Endodermal cell (in vitro differentiated cells): ENCODE data around the gene TNFSF18. TPM values are rescaled to one million over a fixed set of nuclear protein-coding genes. Genes with fewer than 3 reads are reported as not detected.

Experiments used
- DNase-seq: peaks from one replicate; pipeline ENCODE4 v3.0.0-alpha.2; 2017
- H3K27ac ChIP-seq: 2 replicates; pipeline ENCODE4 v1.5.1; 2013; ENCODE audit warnings: mild to moderate bottlenecking, low read depth, low read length, moderate library complexity
- H3K27me3 ChIP-seq: 2 replicates; pipeline ENCODE4 v1.6.1; 2013; ENCODE audit warnings: mild to moderate bottlenecking, low read length, moderate library complexity; ENCODE audit not compliant: insufficient read depth, control insufficient read depth, poor library complexity, severe bottlenecking
- H3K36me3 ChIP-seq: 2 replicates; pipeline ENCODE4 v1.7.0; 2013; ENCODE audit warnings: mild to moderate bottlenecking, low read length, moderate library complexity; ENCODE audit not compliant: control insufficient read depth, insufficient read depth
- H3K4me1 ChIP-seq: one replicate; pipeline ENCODE4 v1.7.0; 2013; ENCODE audit warnings: low read length; ENCODE audit not compliant: control insufficient read depth, insufficient read depth
- H3K4me3 ChIP-seq: 2 replicates; pipeline ENCODE4 v1.5.1; 2013; ENCODE audit warnings: mild to moderate bottlenecking, low read length, moderate library complexity
- H3K9ac ChIP-seq: 2 replicates; pipeline ENCODE4 v1.6.1; 2013; ENCODE audit warnings: mild to moderate bottlenecking, low read length, moderate library complexity; ENCODE audit not compliant: poor library complexity, severe bottlenecking; ENCODE audit errors: extremely low read depth
- H3K9me3 ChIP-seq: 2 replicates; pipeline ENCODE4 v1.6.1; 2013; ENCODE audit warnings: mild to moderate bottlenecking, low read length, moderate library complexity; ENCODE audit not compliant: control insufficient read depth
- H3K27ac Mint-ChIP-seq: 2 replicates; pipeline ENCODE4 v1.8.0; 2020; ENCODE audit warnings: mixed read lengths
- H3K27me3 Mint-ChIP-seq: 2 replicates; pipeline ENCODE4 v1.8.0; 2021; ENCODE audit warnings: mild to moderate bottlenecking, mixed read lengths; ENCODE audit not compliant: insufficient read depth
- H3K36me3 Mint-ChIP-seq: 2 replicates; pipeline ENCODE4 v1.8.0; 2020; ENCODE audit warnings: low read depth, mixed read lengths
- H3K4me1 Mint-ChIP-seq: 2 replicates; pipeline ENCODE4 v1.8.0; 2020; ENCODE audit warnings: mixed read lengths
- H3K4me3 Mint-ChIP-seq: 2 replicates; pipeline ENCODE4 v1.8.0; 2020; ENCODE audit warnings: mild to moderate bottlenecking, moderate library complexity, mixed read lengths
- H3K9me3 Mint-ChIP-seq: 2 replicates; pipeline ENCODE4 v1.8.0; 2020; ENCODE audit warnings: mild to moderate bottlenecking, mixed read lengths
- WGBS, 2 experiments: methylation state at CpG; one replicate each; pipeline versions ENCODE4 v1.1.5 to v1.1.7; 2013; ENCODE audit warnings: missing lambda C conversion rate in 2 of 2, mixed read lengths in 1 of 2; ENCODE audit not compliant: insufficient coverage in 1 of 2, insufficient read length in 1 of 2; 5-methylcytosine and 5-hydroxymethylcytosine counted together
- long read RNA-seq, 4 experiments: library from polyadenylated mRNA in 2 of 4; library from RNA in 1 of 4; library from capped mRNA in 1 of 4; stranded (forward) in 3 of 4; unstranded in 1 of 4; transcript quantifications; one replicate each; pipeline ENCODE4 v2.0.0, GENCODE V29; 2020 to 2021; ENCODE audit warnings: inconsistent platforms in 1 of 4
- polyA plus RNA-seq, 2 experiments: library from polyadenylated mRNA; stranded (reverse); fragments of 50-300 nt; gene quantifications; one replicate each; pipeline ENCODE4 v1.2.3, GENCODE V29; 2013
- total RNA-seq, 2 donors: library from RNA; stranded (reverse); fragmentation: NEBNext Ultra II Directional in 1 of 2; extraction: Animal tissue kit (Norgen Biotek cat#: 25700) in 1 of 2; gene quantifications; 2 replicates in 1 of 2; 3 replicates in 1 of 2; pipeline ENCODE4 v1.2.1, GENCODE V29; 2021
- TF ChIP-seq, protein P1 (sequence below): fragments of 200-600 bp; sonication (generic); conservative IDR thresholded peaks from 2 replicates; pipeline ENCODE4 v1.5.0; 2021; ENCODE audit warnings: antibody characterized with exemption, mild to moderate bottlenecking

TNFSF18 gene, protein sequence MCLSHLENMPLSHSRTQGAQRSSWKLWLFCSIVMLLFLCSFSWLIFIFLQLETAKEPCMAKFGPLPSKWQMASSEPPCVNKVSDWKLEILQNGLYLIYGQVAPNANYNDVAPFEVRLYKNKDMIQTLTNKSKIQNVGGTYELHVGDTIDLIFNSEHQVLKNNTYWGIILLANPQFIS
- total RNA-seq: not detected
- not detected for polyA plus RNA-seq (2013, experiment 1 of 2)
- polyA plus RNA-seq (2013, experiment 2 of 2): not detected
- long read RNA-seq, experiment 1: 0 reads
- long read RNA-seq, experiment 2: 0 reads
- long read RNA-seq, experiment 3: 0 reads
- long read RNA-seq, experiment 4: 0 reads

DNA sequence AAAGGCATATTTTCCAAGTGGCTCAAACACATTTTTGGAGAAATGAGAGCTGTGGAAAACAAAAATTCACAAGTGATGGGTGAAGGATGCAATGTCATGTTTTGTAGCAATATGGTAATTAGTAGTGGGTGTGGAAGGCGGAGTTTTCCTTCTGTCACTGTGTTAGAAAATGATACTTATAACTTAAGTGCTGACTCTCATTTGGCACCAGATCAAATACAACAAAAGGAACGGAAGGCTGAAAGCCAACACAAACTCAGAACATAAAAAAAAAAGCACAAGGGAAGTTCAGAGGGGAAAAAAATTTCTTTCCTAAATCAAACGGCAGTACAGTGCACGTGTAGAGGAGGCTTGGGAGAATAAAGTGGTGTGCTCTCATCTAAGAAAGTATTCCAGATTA lies at the start of gene TNFSF18:
TSS of gene TNFSF18 (minus strand) at position 77 of the 400 bp plus-strand sequence. CDS start at position 32, 45 bp downstream.
- Mint-ChIP-seq H3K9me3 (no peaks in the 10 kb centered on the region), H3K27ac (no peak within 1 kb of the TSS), H3K4me3 (no peak within 1 kb of the TSS), H3K36me3 (no peaks in the 10 kb centered on the region), H3K27me3 (no peaks in the 10 kb centered on the region), H3K4me1 (peaks cover 1% of the 10 kb centered on the region)
- no peak within 1 kb of the TSS for H3K27ac ChIP-seq
- 93% methylated on average over 2 of the region's 4 CpGs; no CpG with 5 or more reads in 1 of the 2 experiments for WGBS, 2 experiments
- no peaks in the 10 kb centered on the region for H3K9me3 ChIP-seq
- TF ChIP-seq, protein P1, sequence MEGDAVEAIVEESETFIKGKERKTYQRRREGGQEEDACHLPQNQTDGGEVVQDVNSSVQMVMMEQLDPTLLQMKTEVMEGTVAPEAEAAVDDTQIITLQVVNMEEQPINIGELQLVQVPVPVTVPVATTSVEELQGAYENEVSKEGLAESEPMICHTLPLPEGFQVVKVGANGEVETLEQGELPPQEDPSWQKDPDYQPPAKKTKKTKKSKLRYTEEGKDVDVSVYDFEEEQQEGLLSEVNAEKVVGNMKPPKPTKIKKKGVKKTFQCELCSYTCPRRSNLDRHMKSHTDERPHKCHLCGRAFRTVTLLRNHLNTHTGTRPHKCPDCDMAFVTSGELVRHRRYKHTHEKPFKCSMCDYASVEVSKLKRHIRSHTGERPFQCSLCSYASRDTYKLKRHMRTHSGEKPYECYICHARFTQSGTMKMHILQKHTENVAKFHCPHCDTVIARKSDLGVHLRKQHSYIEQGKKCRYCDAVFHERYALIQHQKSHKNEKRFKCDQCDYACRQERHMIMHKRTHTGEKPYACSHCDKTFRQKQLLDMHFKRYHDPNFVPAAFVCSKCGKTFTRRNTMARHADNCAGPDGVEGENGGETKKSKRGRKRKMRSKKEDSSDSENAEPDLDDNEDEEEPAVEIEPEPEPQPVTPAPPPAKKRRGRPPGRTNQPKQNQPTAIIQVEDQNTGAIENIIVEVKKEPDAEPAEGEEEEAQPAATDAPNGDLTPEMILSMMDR: no peak
- no peak within 1 kb of the TSS for H3K9ac ChIP-seq
- H3K4me1 ChIP-seq: peaks cover 10% of the 10 kb centered on the region
- DNase-seq: no peak
- H3K4me3 ChIP-seq: no peak within 1 kb of the TSS
- H3K36me3 ChIP-seq: no peaks in the 10 kb centered on the region
- H3K27me3 ChIP-seq: no peaks in the 10 kb centered on the region

DNA sequence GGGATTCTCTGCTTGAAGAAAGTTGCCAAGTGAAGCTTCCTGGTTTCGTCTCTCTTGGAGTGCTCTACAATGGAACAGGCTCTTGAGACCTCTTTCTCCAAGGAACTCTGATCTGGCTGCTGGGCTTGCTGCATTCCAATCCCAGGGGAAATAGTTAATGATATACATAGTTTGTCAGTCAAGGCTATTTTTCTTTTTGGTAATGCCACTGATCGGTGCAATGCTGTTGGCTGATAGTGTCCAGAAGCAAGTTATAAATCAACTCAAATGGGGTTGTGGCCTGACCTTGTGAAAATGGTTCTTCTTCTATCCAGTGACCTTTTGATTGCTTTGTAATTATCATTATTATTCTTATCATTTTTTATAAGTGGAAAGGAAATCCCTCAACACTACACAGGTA lies 48.4 kb upstream of the TNFSF18 start:
- Histone ChIP-seq H3K36me3 (no peaks in the 10 kb centered on the region), H3K9me3 (peaks cover 13% of the 10 kb centered on the region), H3K4me1 (no peaks in the 10 kb centered on the region), H3K27ac (no peak overlapping the region), H3K27me3 (no peaks in the 10 kb centered on the region), H3K9ac (no peak overlapping the region), H3K4me3 (no peak overlapping the region)
- TF ChIP-seq, protein P1: no peak
- Mint-ChIP-seq H3K4me1 (no peaks in the 10 kb centered on the region), H3K27ac (no peak overlapping the region), H3K36me3 (no peaks in the 10 kb centered on the region), H3K9me3 (peaks cover 16% of the 10 kb centered on the region), H3K4me3 (no peak overlapping the region), H3K27me3 (no peaks in the 10 kb centered on the region)
- 94 to 100% methylated on average over 2 of the region's 2 CpGs for WGBS, 2 experiments
- no peak for DNase-seq

DNA sequence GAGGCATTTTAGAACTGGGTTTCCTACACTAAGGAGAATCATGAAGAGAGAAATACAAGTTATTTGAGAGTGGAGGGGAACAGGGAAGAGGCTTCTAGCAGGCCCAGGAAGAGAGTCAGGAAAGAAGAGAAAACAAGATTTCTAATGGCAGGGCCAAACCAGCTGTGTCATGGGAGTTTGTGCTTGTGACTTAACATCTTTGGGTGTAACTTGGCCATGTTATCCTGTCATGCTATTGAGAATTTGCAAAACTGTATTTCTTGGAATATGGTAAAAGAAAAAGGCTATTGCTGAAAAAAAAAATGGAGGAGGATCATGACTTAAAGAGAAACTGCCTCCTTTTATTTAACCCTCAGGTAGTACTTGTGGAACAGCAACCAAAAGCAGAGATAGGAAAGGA lies 47.4 kb upstream of the TNFSF18 start:
- Histone ChIP-seq H3K4me3 (no peak overlapping the region), H3K4me1 (no peaks in the 10 kb centered on the region), H3K9me3 (peaks cover 6% of the 10 kb centered on the region), H3K27me3 (no peaks in the 10 kb centered on the region), H3K36me3 (no peaks in the 10 kb centered on the region), H3K27ac (no peak overlapping the region), H3K9ac (no peak overlapping the region)
- Mint-ChIP-seq H3K36me3 (no peaks in the 10 kb centered on the region), H3K4me1 (no peaks in the 10 kb centered on the region), H3K27me3 (no peaks in the 10 kb centered on the region), H3K9me3 (peaks cover 8% of the 10 kb centered on the region), H3K27ac (no peak overlapping the region), H3K4me3 (no peak overlapping the region)
- no peak for DNase-seq
- TF ChIP-seq, protein P1: no peak
